ENCODE data around the gene CARD9. TPM values are rescaled to one million over a fixed set of nuclear protein-coding genes. Genes with fewer than 3 reads are reported as not detected.

The CARD9 gene
- total and polyA plus RNA-seq, 4 donors = 2.3 to 3.4 (median 2.9) TPM

DNA sequence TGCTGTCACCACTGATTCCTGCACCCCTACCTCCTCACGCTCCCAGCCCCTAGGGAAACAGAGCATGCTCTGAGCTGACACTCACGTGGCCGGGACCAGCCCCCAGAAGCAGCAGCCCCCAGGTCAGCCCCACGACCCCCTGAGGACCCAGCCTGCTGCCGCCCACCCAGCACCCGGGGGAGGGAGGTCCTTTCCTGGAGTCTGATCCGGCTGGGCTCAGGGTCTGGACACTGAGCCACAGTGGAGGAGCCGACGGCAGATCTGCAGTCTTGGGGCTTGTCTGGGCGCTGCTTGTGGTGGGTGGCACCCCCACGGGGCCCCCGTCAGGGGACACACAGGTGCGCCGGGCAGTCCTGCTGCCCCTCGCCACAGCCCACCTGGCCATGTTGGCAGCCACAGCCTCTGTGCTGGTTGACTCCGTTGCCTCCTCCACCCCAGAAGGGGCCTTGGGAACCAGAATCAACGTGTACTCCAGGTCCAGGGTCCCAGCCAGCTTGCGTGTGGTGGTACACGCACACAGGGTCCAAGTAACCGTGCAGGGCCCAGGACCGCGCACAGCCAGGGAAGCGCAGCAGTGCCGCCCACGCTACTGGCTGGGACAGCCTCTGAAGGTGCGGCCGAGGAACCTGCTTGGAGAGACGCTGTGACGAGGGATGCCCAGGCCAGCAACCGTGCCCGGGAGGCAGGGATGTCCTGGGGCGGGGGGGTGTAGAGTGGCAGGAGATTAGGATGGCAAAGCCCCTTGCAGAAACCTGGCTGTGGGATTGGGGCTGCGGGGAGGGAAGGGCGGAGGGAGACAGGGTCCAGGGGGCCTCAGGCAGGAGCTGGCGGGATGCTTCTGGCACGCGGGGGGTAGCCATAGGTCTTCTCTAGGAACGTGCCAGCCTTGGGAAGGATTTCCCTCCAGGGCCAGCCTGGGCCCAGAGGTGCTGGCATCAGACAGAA, 13.4 kb downstream of the CARD9 start:
- Histone ChIP-seq H3K27ac (ENCODE audit: low read depth, low read length) (no peak overlapping the region), H3K27me3 (ENCODE audit: control insufficient read depth, insufficient read depth, low read length) (peaks cover 2% of the 10 kb centered on the region), H3K4me1 (ENCODE audit: control insufficient read depth, insufficient read depth, low read length) (peaks cover 45% of the 10 kb centered on the region), H3K36me3 (ENCODE audit: control insufficient read depth, insufficient read depth, low read length) (peaks cover 78% of the 10 kb centered on the region), H3K4me3 (ENCODE audit: low read depth, low read length) (no peak overlapping the region), H3K9me3 (ENCODE audit: control insufficient read depth, insufficient read depth, low read length) (no peaks in the 10 kb centered on the region)
- 81% methylated on average over 38 of the region's 38 CpGs for WGBS (ENCODE audit: insufficient coverage)
- DNase-seq (ENCODE audit: low read depth in 4 of 6, low spot score in 6 of 6) = peak in 1 of 6 donors; percentile 19

DNA sequence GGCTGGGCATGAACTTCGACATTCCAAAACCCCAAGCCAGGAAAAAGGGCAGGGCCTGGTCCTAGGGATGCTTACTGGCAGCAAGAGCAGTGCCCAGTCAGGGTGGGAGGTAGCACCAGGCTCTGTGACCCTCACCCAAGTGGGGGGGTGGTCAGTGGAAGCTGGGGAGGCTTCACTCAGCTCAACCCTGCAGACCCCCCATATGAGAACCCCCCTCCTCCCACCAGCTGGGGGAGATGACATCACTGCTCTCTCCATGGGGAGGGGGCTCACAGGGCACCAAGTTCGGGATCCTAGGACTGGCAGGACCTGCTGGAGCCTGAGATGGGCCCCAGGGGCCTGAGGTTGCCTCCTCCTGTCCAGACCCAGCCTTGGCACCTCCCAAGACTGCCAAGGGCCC, 14.6 kb downstream of the CARD9 start:
- H3K4me1 ChIP-seq (ENCODE audit: control insufficient read depth, insufficient read depth, low read length) = peaks cover 34% of the 10 kb centered on the region
- H3K27ac ChIP-seq (ENCODE audit: low read depth, low read length) = no peak overlapping the region
- H3K36me3 ChIP-seq (ENCODE audit: control insufficient read depth, insufficient read depth, low read length) = peaks cover 84% of the 10 kb centered on the region
- 86% methylated on average over 2 of the region's 2 CpGs for whole genome bisulfite sequencing (ENCODE audit: insufficient coverage)
- DNase-seq (ENCODE audit: low read depth in 4 of 6, low spot score in 6 of 6) = peak in 1 of 6 donors; percentile 8
- H3K27me3 ChIP-seq (ENCODE audit: control insufficient read depth, insufficient read depth, low read length) = peaks cover under 1% of the 10 kb centered on the region
- H3K4me3 ChIP-seq (ENCODE audit: low read depth, low read length) = no peak overlapping the region
- no peaks in the 10 kb centered on the region for H3K9me3 ChIP-seq (ENCODE audit: control insufficient read depth, insufficient read depth, low read length)

DNA sequence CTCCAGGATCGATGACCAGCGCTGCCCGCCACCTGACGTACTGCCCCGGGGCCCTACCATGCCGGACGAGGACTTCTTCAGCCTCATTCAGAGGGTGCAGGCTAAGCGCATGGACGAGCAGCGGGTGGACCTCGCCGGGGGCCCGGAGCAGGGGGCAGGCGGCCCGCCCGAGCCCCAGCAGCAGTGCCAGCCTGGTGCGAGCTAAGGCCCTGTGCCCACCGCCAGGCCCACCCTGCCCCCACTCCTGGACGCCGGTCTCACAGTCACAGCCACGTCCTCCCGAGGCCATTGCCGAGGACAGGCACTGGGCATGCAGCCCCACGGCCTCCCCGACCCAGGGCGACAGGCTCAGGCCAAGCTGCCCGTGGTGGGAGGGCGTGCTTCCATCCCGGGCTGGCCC, 15.5 kb downstream of the CARD9 start:
- Histone ChIP-seq H3K4me3 (ENCODE audit: low read depth, low read length) (no peak overlapping the region), H3K27ac (ENCODE audit: low read depth, low read length) (no peak overlapping the region), H3K36me3 (ENCODE audit: control insufficient read depth, insufficient read depth, low read length) (peaks cover 92% of the 10 kb centered on the region), H3K27me3 (ENCODE audit: control insufficient read depth, insufficient read depth, low read length) (no peaks in the 10 kb centered on the region), H3K4me1 (ENCODE audit: control insufficient read depth, insufficient read depth, low read length) (peaks cover 34% of the 10 kb centered on the region), H3K9me3 (ENCODE audit: control insufficient read depth, insufficient read depth, low read length) (no peaks in the 10 kb centered on the region)
- WGBS (ENCODE audit: insufficient coverage) = 87% methylated on average over 29 of the region's 29 CpGs
- no peak for DNase-seq (ENCODE audit: low read depth in 4 of 6, low spot score in 6 of 6)

DNA sequence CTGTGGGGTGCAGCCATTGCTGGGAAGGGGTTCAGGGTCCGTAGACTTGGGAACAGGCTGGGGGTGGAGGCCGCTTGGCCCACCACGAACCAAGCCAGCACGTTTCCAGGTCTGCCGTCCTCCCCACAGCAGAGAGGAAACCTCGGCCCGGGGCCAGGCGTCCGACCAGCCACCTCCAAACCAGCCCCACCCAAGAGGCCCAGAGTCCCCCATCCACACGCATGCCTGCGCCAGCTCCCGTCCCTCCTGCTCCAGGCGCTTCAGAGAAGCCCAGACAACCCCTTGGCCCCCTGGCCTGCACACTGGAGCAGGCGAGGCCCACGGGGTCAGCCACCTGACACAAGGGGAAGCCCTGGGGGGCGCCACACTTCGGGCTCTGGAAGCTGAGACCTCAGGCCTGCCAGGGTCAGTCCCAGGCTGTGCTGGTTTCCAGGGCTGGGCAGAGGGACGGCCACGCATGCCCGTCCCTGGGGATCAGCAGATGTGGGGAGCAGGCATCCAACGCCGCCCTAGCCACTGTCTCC, 16.2 kb downstream of the CARD9 start:
- H3K9me3 ChIP-seq (ENCODE audit: control insufficient read depth, insufficient read depth, low read length) = no peaks in the 10 kb centered on the region
- peaks cover 27% of the 10 kb centered on the region for H3K4me1 ChIP-seq (ENCODE audit: control insufficient read depth, insufficient read depth, low read length)
- no peak overlapping the region for H3K27ac ChIP-seq (ENCODE audit: low read depth, low read length)
- no peaks in the 10 kb centered on the region for H3K27me3 ChIP-seq (ENCODE audit: control insufficient read depth, insufficient read depth, low read length)
- H3K4me3 ChIP-seq (ENCODE audit: low read depth, low read length) = no peak overlapping the region
- H3K36me3 ChIP-seq (ENCODE audit: control insufficient read depth, insufficient read depth, low read length) = peaks cover 96% of the 10 kb centered on the region
- DNase-seq (ENCODE audit: low read depth in 4 of 6, low spot score in 6 of 6) = no peak
- 85% methylated on average over 22 of the region's 22 CpGs for WGBS (ENCODE audit: insufficient coverage)

DNA sequence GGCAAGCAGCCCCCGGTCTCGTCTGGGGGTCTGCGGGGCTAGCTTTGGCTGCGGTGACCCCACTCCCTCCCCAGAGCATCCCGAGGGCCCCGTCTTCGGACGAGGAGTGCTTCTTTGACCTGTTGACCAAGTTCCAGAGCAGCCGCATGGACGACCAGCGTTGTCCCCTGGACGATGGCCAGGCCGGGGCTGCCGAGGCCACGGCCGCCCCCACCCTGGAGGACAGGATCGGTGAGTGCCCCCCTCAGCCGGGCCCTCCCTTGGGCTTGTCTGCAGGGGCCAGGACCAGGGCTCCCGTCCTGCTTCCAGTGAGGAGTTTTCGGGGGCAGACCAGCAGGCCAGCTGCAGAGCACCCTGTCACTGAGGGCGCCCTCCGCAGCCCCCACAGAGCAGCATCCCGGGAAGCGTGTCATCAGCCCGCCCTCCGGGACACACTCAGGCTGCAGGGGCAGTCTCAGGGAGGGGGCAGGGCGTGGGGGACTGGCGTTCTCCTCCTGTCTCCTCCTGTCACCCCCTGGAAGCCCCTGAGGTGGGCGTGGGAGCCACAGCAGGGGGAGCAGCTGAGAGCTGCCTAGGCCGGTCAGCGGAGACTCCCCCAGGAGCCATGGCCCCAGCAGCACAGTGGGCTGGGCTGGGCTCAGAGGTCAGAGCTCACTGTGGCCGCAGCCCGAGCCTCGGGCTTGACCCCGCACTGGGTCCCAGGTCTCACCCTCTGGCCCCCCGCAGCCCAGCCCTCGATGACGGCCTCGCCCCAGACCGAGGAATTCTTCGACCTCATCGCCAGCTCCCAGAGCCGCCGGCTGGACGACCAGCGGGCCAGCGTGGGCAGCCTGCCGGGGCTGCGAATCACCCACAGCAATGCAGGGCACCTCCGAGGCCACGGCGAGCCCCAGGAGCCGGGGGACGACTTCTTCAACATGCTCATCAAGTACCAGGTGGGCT, 17.6 kb downstream of the CARD9 start:
- Histone ChIP-seq H3K9me3 (ENCODE audit: control insufficient read depth, insufficient read depth, low read length) (no peaks in the 10 kb centered on the region), H3K4me3 (ENCODE audit: low read depth, low read length) (no peak overlapping the region), H3K36me3 (ENCODE audit: control insufficient read depth, insufficient read depth, low read length) (peaks cover 96% of the 10 kb centered on the region), H3K27me3 (ENCODE audit: control insufficient read depth, insufficient read depth, low read length) (no peaks in the 10 kb centered on the region), H3K27ac (ENCODE audit: low read depth, low read length) (no peak overlapping the region), H3K4me1 (ENCODE audit: control insufficient read depth, insufficient read depth, low read length) (peaks cover 19% of the 10 kb centered on the region)
- 83% methylated on average over 54 of the region's 54 CpGs for WGBS (ENCODE audit: insufficient coverage)
- no peak for DNase-seq (ENCODE audit: low read depth in 4 of 6, low spot score in 6 of 6)

DNA sequence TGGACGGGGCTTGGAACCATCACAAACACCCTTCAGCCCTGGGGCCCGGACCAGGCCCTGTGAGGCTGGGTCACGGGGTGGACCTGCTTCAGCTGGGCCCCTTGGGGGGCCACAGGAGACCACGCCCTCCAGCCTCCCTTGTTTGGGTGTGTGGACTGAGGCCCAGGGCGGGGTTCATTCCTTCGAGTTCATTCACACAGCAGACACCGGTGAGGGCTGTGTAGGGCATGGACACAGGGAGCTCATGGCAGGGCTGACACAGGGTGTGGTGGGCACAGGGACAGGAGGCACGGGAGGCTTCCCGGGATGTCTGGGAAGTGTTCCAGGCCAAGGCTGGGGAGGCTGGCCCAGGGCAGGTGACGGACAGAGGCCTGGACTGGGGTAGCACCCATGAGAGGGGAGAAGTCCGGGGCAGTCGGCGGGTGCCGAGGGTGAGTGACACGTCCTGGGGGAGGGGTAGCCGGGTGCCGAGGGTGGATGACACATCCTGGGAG, 18.8 kb downstream of the CARD9 start:
- DNase-seq (ENCODE audit: low read depth in 4 of 6, low spot score in 6 of 6) = no peak
- 62% methylated on average over 12 of the region's 17 CpGs for WGBS (ENCODE audit: insufficient coverage)
- H3K36me3 ChIP-seq (ENCODE audit: control insufficient read depth, insufficient read depth, low read length) = peaks cover 96% of the 10 kb centered on the region
- no peak overlapping the region for H3K4me3 ChIP-seq (ENCODE audit: low read depth, low read length)
- H3K9me3 ChIP-seq (ENCODE audit: control insufficient read depth, insufficient read depth, low read length) = no peaks in the 10 kb centered on the region
- H3K27ac ChIP-seq (ENCODE audit: low read depth, low read length) = peak overlapping the region; percentile 40
- H3K27me3 ChIP-seq (ENCODE audit: control insufficient read depth, insufficient read depth, low read length) = no peaks in the 10 kb centered on the region
- H3K4me1 ChIP-seq (ENCODE audit: control insufficient read depth, insufficient read depth, low read length) = peaks cover 11% of the 10 kb centered on the region

DNA sequence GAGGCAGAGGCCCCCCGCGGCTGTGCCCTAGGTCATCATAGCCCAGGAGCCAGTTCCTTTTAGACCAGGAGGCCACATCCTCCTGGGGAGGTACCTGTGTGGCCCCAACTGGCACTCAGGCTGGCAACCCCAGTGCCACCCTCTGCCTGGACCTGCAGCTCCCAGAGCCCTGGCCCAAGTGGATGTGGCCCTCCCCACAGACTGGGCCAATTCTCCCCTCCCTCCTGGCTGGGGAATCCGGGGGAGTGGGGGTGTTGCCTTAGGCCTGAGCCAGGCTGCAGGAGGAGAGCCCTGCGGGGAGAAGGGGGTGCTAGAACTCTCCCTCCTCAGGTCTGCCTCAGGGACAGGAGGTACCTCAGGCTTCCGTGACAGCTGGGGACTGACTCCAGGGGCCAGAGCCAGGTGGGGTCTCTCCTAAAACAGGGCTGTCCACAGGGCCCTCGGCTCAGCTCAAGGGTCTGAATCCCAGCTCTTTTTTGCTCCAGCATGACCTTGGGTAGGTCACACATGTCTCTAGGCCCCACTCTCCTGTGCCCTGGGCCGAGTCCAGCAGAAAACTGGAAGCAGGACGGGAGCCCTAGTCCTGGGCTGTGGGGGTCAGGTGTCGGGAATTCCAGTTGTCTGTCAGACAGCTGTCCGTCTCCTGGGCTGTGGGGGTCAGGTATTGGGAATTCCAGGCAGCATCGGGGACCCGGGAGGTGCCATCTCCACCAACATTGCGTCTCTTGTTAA, 19.5 kb downstream of the CARD9 start:
- Histone ChIP-seq H3K9me3 (ENCODE audit: control insufficient read depth, insufficient read depth, low read length) (no peaks in the 10 kb centered on the region), H3K27me3 (ENCODE audit: control insufficient read depth, insufficient read depth, low read length) (no peaks in the 10 kb centered on the region), H3K4me3 (ENCODE audit: low read depth, low read length) (no peak overlapping the region), H3K36me3 (ENCODE audit: control insufficient read depth, insufficient read depth, low read length) (peaks cover 96% of the 10 kb centered on the region), H3K27ac (ENCODE audit: low read depth, low read length) (no peak overlapping the region), H3K4me1 (ENCODE audit: control insufficient read depth, insufficient read depth, low read length) (peaks cover 18% of the 10 kb centered on the region)
- WGBS (ENCODE audit: insufficient coverage) = 69% methylated on average over 12 of the region's 13 CpGs
- DNase-seq (ENCODE audit: low read depth in 4 of 6, low spot score in 6 of 6) = no peak

DNA sequence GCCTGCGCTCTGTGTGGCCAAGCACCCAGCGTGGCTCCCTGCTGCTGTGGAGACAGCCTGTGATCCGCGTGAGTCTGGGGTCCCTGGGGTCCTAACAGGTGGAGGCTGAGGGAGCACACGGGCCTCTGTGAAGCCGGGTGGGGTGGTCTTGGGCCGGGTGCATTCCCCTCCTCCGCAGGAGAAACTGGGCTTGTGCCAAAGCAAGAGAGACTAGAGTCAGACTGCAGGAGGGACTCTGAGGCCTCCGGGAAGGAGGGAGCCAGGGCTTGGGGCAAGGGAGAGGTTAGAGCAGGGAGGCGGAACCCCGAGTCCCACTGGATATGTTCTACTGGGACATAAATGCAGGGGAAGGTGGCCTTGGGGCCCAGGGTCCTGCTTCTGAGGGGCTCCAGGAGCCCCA, 20.4 kb downstream of the CARD9 start:
- WGBS (ENCODE audit: insufficient coverage) = 88% methylated on average over 11 of the region's 11 CpGs
- H3K27ac ChIP-seq (ENCODE audit: low read depth, low read length) = no peak overlapping the region
- no peak for DNase-seq (ENCODE audit: low read depth in 4 of 6, low spot score in 6 of 6)
- H3K4me1 ChIP-seq (ENCODE audit: control insufficient read depth, insufficient read depth, low read length) = peaks cover 26% of the 10 kb centered on the region
- H3K4me3 ChIP-seq (ENCODE audit: low read depth, low read length) = no peak overlapping the region
- no peaks in the 10 kb centered on the region for H3K27me3 ChIP-seq (ENCODE audit: control insufficient read depth, insufficient read depth, low read length)
- H3K9me3 ChIP-seq (ENCODE audit: control insufficient read depth, insufficient read depth, low read length) = no peaks in the 10 kb centered on the region
- H3K36me3 ChIP-seq (ENCODE audit: control insufficient read depth, insufficient read depth, low read length) = peaks cover 96% of the 10 kb centered on the region

DNA sequence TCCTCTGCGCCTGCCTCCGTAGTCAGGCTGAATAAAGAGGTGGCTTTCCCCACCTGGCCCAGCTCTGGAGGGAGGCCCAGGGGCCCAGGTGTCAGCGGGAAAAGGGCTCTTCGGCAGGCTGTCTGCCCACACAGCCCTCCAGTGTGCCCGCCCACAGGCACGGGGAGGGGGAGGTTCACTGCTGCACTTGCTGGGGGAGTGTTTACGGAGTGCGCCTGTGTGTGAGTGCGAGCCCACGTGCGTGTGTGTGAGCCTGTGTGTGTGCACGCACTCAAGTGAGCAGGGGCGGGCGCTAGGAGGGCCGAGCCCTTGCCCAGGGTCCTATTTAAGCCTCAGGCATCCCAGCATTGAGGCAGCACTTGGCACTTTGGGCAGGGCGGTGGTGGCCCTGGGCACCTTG, 20.8 kb downstream of the CARD9 start:
- 78% methylated on average over 16 of the region's 16 CpGs for WGBS (ENCODE audit: insufficient coverage)
- no peak overlapping the region for H3K4me3 ChIP-seq (ENCODE audit: low read depth, low read length)

More for the DNA sequence above, 20.8 kb downstream of the CARD9 start:
- H3K9me3 ChIP-seq (ENCODE audit: control insufficient read depth, insufficient read depth, low read length) = no peaks in the 10 kb centered on the region
- H3K4me1 ChIP-seq (ENCODE audit: control insufficient read depth, insufficient read depth, low read length) = peaks cover 30% of the 10 kb centered on the region
- H3K27me3 ChIP-seq (ENCODE audit: control insufficient read depth, insufficient read depth, low read length) = no peaks in the 10 kb centered on the region
- H3K36me3 ChIP-seq (ENCODE audit: control insufficient read depth, insufficient read depth, low read length) = peaks cover 96% of the 10 kb centered on the region
- no peak overlapping the region for H3K27ac ChIP-seq (ENCODE audit: low read depth, low read length)
- DNase-seq (ENCODE audit: low read depth in 4 of 6, low spot score in 6 of 6) = no peak

Measured in spinal cord (tissue), 10 donors.